EL (cell line): ENCODE results near the gene CAAP1.
"Not testable (repeated sequence)": the region's sequence is repeated elsewhere in the genome, so short reads cannot be mapped to it uniquely, and the experiment has no call there.

Source experiments
- DNase-seq: peaks from one replicate; pipeline ENCODE4 v3.0.0-alpha.2; 2016

CAAP1 gene

GRCh38 chr9:26892251-26893029 is at the start of gene CAAP1:
CAAP1 (minus strand) TSS chr9:26892802; CDS start chr9:26892715, 87 bp downstream.
- peak; percentile 93 for DNase-seq

GRCh38 chr9:26940779-26941178 is 48.2 kb upstream of the CAAP1 start:
- no peak for DNase-seq

GRCh38 chr9:26939955-26940711 is 47.5 kb upstream of the CAAP1 start:
- no peak for DNase-seq

- no peak for DNase-seq
These were observed 45.3 kb upstream of the CAAP1 start for GRCh38 chr9:26937816-26938371.

GRCh38 chr9:26935847-26936246 is 43.2 kb upstream of the CAAP1 start:
- DNase-seq: no peak

- no peak for DNase-seq
These were observed 36.4 kb upstream of the CAAP1 start for GRCh38 chr9:26928902-26929495.

- DNase-seq: no peak
These were observed 33.0 kb upstream of the CAAP1 start for GRCh38 chr9:26925609-26926008.

- no peak for DNase-seq
These were observed 27.1 kb upstream of the CAAP1 start for GRCh38 chr9:26919698-26920097.

GRCh38 chr9:26913138-26913668 is 20.6 kb upstream of the CAAP1 start:
- no peak for DNase-seq

GRCh38 chr9:26904671-26905070 is 12.1 kb upstream of the CAAP1 start:
- no peak for DNase-seq

GRCh38 chr9:26904070-26904469 is 11.5 kb upstream of the CAAP1 start:
- DNase-seq: no peak

GRCh38 chr9:26893030-26893676 is 551 bp upstream of the CAAP1 start:
- no peak for DNase-seq

- DNase-seq: peak; percentile 10
These were observed 876 bp downstream of the CAAP1 start for GRCh38 chr9:26891726-26892125.

- peak; percentile 16 for DNase-seq
These were observed 4.3 kb downstream of the CAAP1 start for GRCh38 chr9:26888271-26888670.

- no peak for DNase-seq
These were observed 10.4 kb downstream of the CAAP1 start for GRCh38 chr9:26882154-26882553.

- no peak for DNase-seq
These were observed 12.3 kb downstream of the CAAP1 start for GRCh38 chr9:26880262-26880661.

- not testable (repeated sequence) for DNase-seq
These were observed 17.4 kb downstream of the CAAP1 start for GRCh38 chr9:26875155-26875554.

- peak; percentile 38 for DNase-seq
These were observed 22.3 kb downstream of the CAAP1 start for GRCh38 chr9:26870292-26870691.

- no peak for DNase-seq
These were observed 29.5 kb downstream of the CAAP1 start for GRCh38 chr9:26863074-26863473.

- DNase-seq: peak; percentile 60
These were observed 36.1 kb downstream of the CAAP1 start for GRCh38 chr9:26856413-26857032.

- DNase-seq: no peak
These were observed 41.6 kb downstream of the CAAP1 start for GRCh38 chr9:26850995-26851394.

GRCh38 chr9:26833792-26834191 is 58.8 kb downstream of the CAAP1 start:
- DNase-seq: peak; percentile 42
